A549 (cell line): ENCODE results near the gene ZC3H4.

Experiments
- CTCF ChIP-seq: fragments of >200 bp; sonication (Bioruptor Twin); formaldehyde crosslinking; IDR thresholded peaks from 3 replicates; pipeline ENCODE4 v1.5.1; 2016
- ELK1 ChIP-seq: fragments of 150-350 bp; IDR thresholded peaks from 2 replicates; pipeline ENCODE4 v1.6.1; 2014; ENCODE audit warnings: low read depth, mild to moderate bottlenecking, low read length
- EP300 ChIP-seq, 2 experiments: fragments of >200 bp; sonication (Bioruptor Twin); formaldehyde crosslinking; IDR thresholded peaks; 2 replicates in 1 of 2; 3 replicates in 1 of 2; pipeline ENCODE4 v1.6.1; 2016 to 2017
- HDAC2 ChIP-seq: fragments of 200-600 bp; sonication (generic); IDR thresholded peaks from 2 replicates; pipeline ENCODE4 v1.6.1; 2016
- HMGXB4 ChIP-seq: fragments of 250-450 bp; sonication (Bioruptor Pico); IDR thresholded peaks from 2 replicates; pipeline ENCODE4 v1.5.0; 2021; ENCODE audit warnings: mild to moderate bottlenecking, moderate library complexity, borderline replicate concordance
- JUNB ChIP-seq: fragments of >200 bp; sonication (Bioruptor Twin); formaldehyde crosslinking; IDR thresholded peaks from 2 replicates; pipeline ENCODE4 v1.6.1; 2016
- KDM5A ChIP-seq: fragments of 200-600 bp; sonication (generic); IDR thresholded peaks from 2 replicates; pipeline ENCODE4 v1.6.1; 2016; ENCODE audit warnings: antibody characterized with exemption, mild to moderate bottlenecking
- MAX ChIP-seq: IDR thresholded peaks from 2 replicates; pipeline ENCODE4 v1.6.1; 2012
- POLR2A ChIP-seq: IDR thresholded peaks from 2 replicates; pipeline ENCODE4 v1.6.1; 2012; ENCODE audit warnings: mild to moderate bottlenecking, low read length
- RARB ChIP-seq: fragments of 250-450 bp; sonication (Bioruptor Pico); IDR thresholded peaks from 2 replicates; pipeline ENCODE4 v1.8.0; 2021; ENCODE audit warnings: mild to moderate bottlenecking, moderate library complexity
- REST ChIP-seq: fragments of 200-600 bp; sonication (generic); IDR thresholded peaks from 2 replicates; pipeline ENCODE4 v1.6.1; 2016; ENCODE audit warnings: antibody characterized with exemption, mild to moderate bottlenecking, moderate library complexity

GRCh38 chr19:47047272-47047762 is 66.3 kb downstream of the ZC3H4 start:
- TF ChIP-seq CTCF = no peak
- no peak for TF ChIP-seq REST
- TF ChIP-seq EP300 (IDR thresholded peaks at IDR 0.05) = no peak
- no peak for TF ChIP-seq MAX
- no peak for TF ChIP-seq POLR2A
- TF ChIP-seq HMGXB4 (CRISPR knock-in tag) = no peak
- no peak for TF ChIP-seq JUNB
- no peak for TF ChIP-seq ELK1
- no peak for TF ChIP-seq HDAC2
- no peak for TF ChIP-seq RARB (CRISPR knock-in tag)
- TF ChIP-seq KDM5A = no peak
